H9 (cell line): ENCODE results near the gene DIP2C. TPM values are rescaled to one million over a fixed set of nuclear protein-coding genes. Genes with fewer than 3 reads are reported as not detected.

Source experiments
- DNase-seq: peaks from one replicate; pipeline ENCODE4 v3.0.0-alpha.2; 2017
- H2AFZ ChIP-seq: one replicate; pipeline ENCODE4 v1.6.1; 2013; ENCODE audit warnings: mild to moderate bottlenecking, low read length, control low read depth, moderate library complexity
- H2AK5ac ChIP-seq: 2 replicates; pipeline ENCODE4 v1.6.1; 2013; ENCODE audit warnings: low read length, control low read depth, mixed read lengths; ENCODE audit not compliant: insufficient read length
- H2BK120ac ChIP-seq: one replicate; pipeline ENCODE4 v1.6.1; 2013; ENCODE audit warnings: low read depth, mild to moderate bottlenecking, low read length, control low read depth, inconsistent platforms; ENCODE audit not compliant: poor library complexity, severe bottlenecking
- H2BK12ac ChIP-seq: 2 replicates; pipeline ENCODE4 v1.6.1; 2013; ENCODE audit warnings: low read length, control low read depth, mixed read lengths, low read depth; ENCODE audit not compliant: insufficient read length
- H2BK15ac ChIP-seq: 2 replicates; pipeline ENCODE4 v1.6.1; 2013; ENCODE audit warnings: low read depth, low read length, control low read depth
- H2BK20ac ChIP-seq: one replicate; pipeline ENCODE4 v1.6.1; 2013; ENCODE audit warnings: low read depth, mild to moderate bottlenecking, low read length, control low read depth, inconsistent platforms; ENCODE audit not compliant: poor library complexity, severe bottlenecking
- H2BK5ac ChIP-seq: 2 replicates; pipeline ENCODE4 v1.6.1; 2013; ENCODE audit warnings: low read length, control low read depth, mixed read lengths; ENCODE audit not compliant: insufficient read length
- H3K14ac ChIP-seq: 2 replicates; pipeline ENCODE4 v1.6.1; 2013; ENCODE audit warnings: low read length, control low read depth; ENCODE audit not compliant: insufficient read depth
- H3K18ac ChIP-seq: 2 replicates; pipeline ENCODE4 v1.6.1; 2013; ENCODE audit warnings: low read depth, mild to moderate bottlenecking, mixed read lengths, low read length, control low read depth; ENCODE audit not compliant: insufficient read length
- H3K23ac ChIP-seq: 2 replicates; pipeline ENCODE4 v1.6.1; 2013; ENCODE audit warnings: low read length, control low read depth, mixed read lengths, low read depth; ENCODE audit not compliant: insufficient read length
- H3K23me2 ChIP-seq: 2 replicates; pipeline ENCODE4 v1.6.1; 2013; ENCODE audit warnings: low read depth, mild to moderate bottlenecking, mixed read lengths, low read length, control low read depth; ENCODE audit not compliant: insufficient read length, poor library complexity, severe bottlenecking
- H3K27ac ChIP-seq: 2 replicates; pipeline ENCODE4 v1.5.1; 2013; ENCODE audit warnings: low read length, control low read depth, mixed read lengths, low read depth; ENCODE audit not compliant: insufficient read length
- H3K27me3 ChIP-seq: 2 replicates; pipeline ENCODE4 v1.6.1; 2013; ENCODE audit warnings: low read length, control low read depth, inconsistent platforms; ENCODE audit not compliant: insufficient read depth
- H3K4ac ChIP-seq: 2 replicates; pipeline ENCODE4 v1.6.1; 2013; ENCODE audit warnings: low read depth, mild to moderate bottlenecking, control low read depth, inconsistent platforms, low read length, moderate library complexity
- H3K4me1 ChIP-seq: 2 replicates; pipeline ENCODE4 v1.6.1; 2013; ENCODE audit warnings: low read length, control low read depth, inconsistent platforms; ENCODE audit not compliant: insufficient read depth
- H3K4me2 ChIP-seq: 2 replicates; pipeline ENCODE4 v1.6.1; 2013; ENCODE audit warnings: low read length, control low read depth, mixed read lengths; ENCODE audit not compliant: insufficient read length, insufficient read depth
- H3K56ac ChIP-seq: 2 replicates; pipeline ENCODE4 v1.6.1; 2013; ENCODE audit warnings: low read depth, mild to moderate bottlenecking, mixed read lengths, low read length, control low read depth; ENCODE audit not compliant: insufficient read length
- H3K79me1 ChIP-seq: 2 replicates; pipeline ENCODE4 v1.6.1; 2013; ENCODE audit warnings: low read depth, mild to moderate bottlenecking, moderate library complexity, low read length, control low read depth, inconsistent platforms; ENCODE audit not compliant: insufficient read depth, poor library complexity, severe bottlenecking
- H3K79me2 ChIP-seq: 2 replicates; pipeline ENCODE4 v1.6.1; 2013; ENCODE audit warnings: low read length, control low read depth, inconsistent platforms; ENCODE audit not compliant: insufficient read depth
- H3K9ac ChIP-seq: 2 replicates; pipeline ENCODE4 v1.6.1; 2013; ENCODE audit warnings: low read length, control low read depth, mixed read lengths; ENCODE audit not compliant: insufficient read length; ENCODE audit errors: extremely low read depth
- H3K9me3 ChIP-seq: one replicate; pipeline ENCODE4 v1.6.1; 2013; ENCODE audit warnings: low read depth, low read length, inconsistent platforms; ENCODE audit not compliant: control insufficient read depth
- H3T11ph ChIP-seq: one replicate; pipeline ENCODE4 v1.6.1; 2013; ENCODE audit warnings: mild to moderate bottlenecking, low read length, control low read depth, inconsistent platforms
- H4K20me1 ChIP-seq: one replicate; pipeline ENCODE4 v1.6.1; 2013; ENCODE audit not compliant: control insufficient read depth, insufficient read length, insufficient read depth
- H4K5ac ChIP-seq: 2 replicates; pipeline ENCODE4 v1.6.1; 2013; ENCODE audit warnings: low read depth, mild to moderate bottlenecking, mixed read lengths, low read length, control low read depth; ENCODE audit not compliant: insufficient read length
- H4K8ac ChIP-seq: replicated peaks from 2 replicates; pipeline ENCODE4 v1.6.1; 2013; ENCODE audit warnings: low read length, control low read depth, mixed read lengths, low read depth; ENCODE audit not compliant: insufficient read length
- H4K91ac ChIP-seq: 2 replicates; pipeline ENCODE4 v1.6.1; 2013; ENCODE audit warnings: low read depth, mild to moderate bottlenecking, moderate library complexity, mixed read lengths, low read length, control low read depth; ENCODE audit not compliant: insufficient read length
- H3K27ac Mint-ChIP-seq, 3 experiments: 2 replicates in 2 of 3; 3 replicates in 1 of 3; pipeline ENCODE4 v1.8.0; 2020 to 2021; ENCODE audit warnings: mixed read lengths in 3 of 3, mild to moderate bottlenecking in 1 of 3, moderate library complexity in 1 of 3
- H3K27me3 Mint-ChIP-seq: 2 replicates; pipeline ENCODE4 v1.8.0; 2021; ENCODE audit warnings: low read depth, mild to moderate bottlenecking, moderate library complexity, mixed read lengths
- H3K36me3 Mint-ChIP-seq, 3 experiments: 2 replicates in 2 of 3; 3 replicates in 1 of 3; pipeline ENCODE4 v1.8.0; 2020 to 2021; ENCODE audit warnings: low read depth in 3 of 3, mixed read lengths in 3 of 3; ENCODE audit not compliant: insufficient read depth in 1 of 3
- H3K4me1 Mint-ChIP-seq, 2 experiments: 2 replicates each; pipeline ENCODE4 v1.8.0; 2020; ENCODE audit warnings: mixed read lengths in 2 of 2
- H3K4me3 Mint-ChIP-seq, 2 experiments: 2 replicates in 1 of 2; 3 replicates in 1 of 2; pipeline ENCODE4 v1.8.0; 2020 to 2021; ENCODE audit warnings: mild to moderate bottlenecking in 2 of 2, mixed read lengths in 2 of 2, moderate library complexity in 1 of 2
- H3K9me3 Mint-ChIP-seq, 2 experiments: 2 replicates in 1 of 2; 3 replicates in 1 of 2; pipeline ENCODE4 v1.8.0; 2020; ENCODE audit warnings: mild to moderate bottlenecking in 2 of 2, mixed read lengths in 2 of 2, moderate library complexity in 1 of 2
- CTCF ChIP-seq: fragments of 200-600 bp; sonication (generic); conservative IDR thresholded peaks from 3 replicates; pipeline ENCODE4 v1.8.0; 2021; ENCODE audit warnings: antibody characterized with exemption, mild to moderate bottlenecking
- WGBS: extraction: QIAGEN DNeasy Blood & Tissue Kit; methylation state at CpG from one replicate; pipeline ENCODE4 v1.1.7; 2013; ENCODE audit warnings: missing lambda C conversion rate, low lambda C conversion rate, mixed read lengths; ENCODE audit not compliant: insufficient read length; ENCODE audit errors: extremely low coverage; 5-methylcytosine and 5-hydroxymethylcytosine counted together
- total RNA-seq: library from RNA; stranded (reverse); gene quantifications from 2 replicates; pipeline ENCODE4 v1.2.1, GENCODE V29; 2021

Gene DIP2C
- total RNA-seq, 1 experiment from 2014 or later, result 7.9 TPM

- WGBS, result no CpG with 5 or more reads among the region's 21 CpGs
- no peak for DNase-seq
- no peak overlapping the region for H2BK12ac ChIP-seq
- H3K18ac ChIP-seq, result no peak overlapping the region
- H3K14ac ChIP-seq, result peak overlapping the region; percentile 7; the same call in 1 of the 2 replicates
- no peaks in the 10 kb centered on the region for H3K79me1 ChIP-seq
- no peak for TF ChIP-seq CTCF
- no peak overlapping the region for H2BK5ac ChIP-seq
- no peaks in the 10 kb centered on the region for H3K9me3 Mint-ChIP-seq
- H3K4ac ChIP-seq, result no peak overlapping the region
- H3K4me2 ChIP-seq, result no peak overlapping the region
- no peak overlapping the region for H2AFZ ChIP-seq
- no peaks in the 10 kb centered on the region; the same call in 1 of the 2 replicates for H3K27me3 Mint-ChIP-seq
- no peak overlapping the region for H3T11ph ChIP-seq
- H3K79me2 ChIP-seq, result no peaks in the 10 kb centered on the region; the same call in 1 of the 2 replicates
- no peak overlapping the region for H3K9ac ChIP-seq
- no peak overlapping the region for H3K23ac ChIP-seq
- H4K8ac ChIP-seq, result no peak overlapping the region
- peaks cover 7% of the 10 kb centered on the region; the same call in 1 of the 2 replicates for H3K4me1 ChIP-seq
- peak overlapping the region in 1 of 3 experiments; percentile 80; a peak in 2 of 7 replicates for H3K27ac Mint-ChIP-seq
- H4K5ac ChIP-seq, result no peak overlapping the region
- H3K56ac ChIP-seq, result no peak overlapping the region
- no peak overlapping the region for H2BK120ac ChIP-seq
- no peak overlapping the region for H2BK20ac ChIP-seq
- H2BK15ac ChIP-seq, result no peak overlapping the region; the same call in 1 of the 2 replicates
- H3K4me3 Mint-ChIP-seq, result no peak overlapping the region
- H4K20me1 ChIP-seq, result peaks cover 2% of the 10 kb centered on the region
- peaks cover 0 to 4% (median 3%) of the 10 kb centered on the region in 3 experiments; a peak in 5 of 7 replicates for H3K36me3 Mint-ChIP-seq
- H3K27me3 ChIP-seq, result no peaks in the 10 kb centered on the region
- no peak overlapping the region for H4K91ac ChIP-seq
- H3K9me3 ChIP-seq, result no peaks in the 10 kb centered on the region
- no peaks in the 10 kb centered on the region for H3K23me2 ChIP-seq
- peaks cover 28 to 46% of the 10 kb centered on the region in 2 experiments for H3K4me1 Mint-ChIP-seq
- H2AK5ac ChIP-seq, result no peak overlapping the region
- H3K27ac ChIP-seq, result no peak overlapping the region
Observed at GRCh38 chr10:625751-626711, 63.4 kb downstream of the DIP2C start.
